Lung microvascular endothelial cell (primary cell): ENCODE results near the gene EDNRB. TPM values are rescaled to one million over a fixed set of nuclear protein-coding genes. Genes with fewer than 3 reads are reported as not detected.
"Not testable (repeated sequence)": the region's sequence is repeated elsewhere in the genome, so short reads cannot be mapped to it uniquely, and the experiment has no call there.

Source experiments
- DNase-seq, 2 donors: peaks; one replicate each; pipeline versions ENCODE4 v3.0.0 to v3.0.0-alpha.2; 2010; ENCODE audit warnings: low read depth in 2 of 2
- total RNA-seq: library from RNA; depleted of rRNA; stranded (reverse); fragments of >200 nt; gene quantifications from 2 replicates; pipeline ENCODE4 v1.2.1, GENCODE V29; 2014

EDNRB gene
- 93.5 and 211 TPM in 2 replicates for total RNA-seq

DNA sequence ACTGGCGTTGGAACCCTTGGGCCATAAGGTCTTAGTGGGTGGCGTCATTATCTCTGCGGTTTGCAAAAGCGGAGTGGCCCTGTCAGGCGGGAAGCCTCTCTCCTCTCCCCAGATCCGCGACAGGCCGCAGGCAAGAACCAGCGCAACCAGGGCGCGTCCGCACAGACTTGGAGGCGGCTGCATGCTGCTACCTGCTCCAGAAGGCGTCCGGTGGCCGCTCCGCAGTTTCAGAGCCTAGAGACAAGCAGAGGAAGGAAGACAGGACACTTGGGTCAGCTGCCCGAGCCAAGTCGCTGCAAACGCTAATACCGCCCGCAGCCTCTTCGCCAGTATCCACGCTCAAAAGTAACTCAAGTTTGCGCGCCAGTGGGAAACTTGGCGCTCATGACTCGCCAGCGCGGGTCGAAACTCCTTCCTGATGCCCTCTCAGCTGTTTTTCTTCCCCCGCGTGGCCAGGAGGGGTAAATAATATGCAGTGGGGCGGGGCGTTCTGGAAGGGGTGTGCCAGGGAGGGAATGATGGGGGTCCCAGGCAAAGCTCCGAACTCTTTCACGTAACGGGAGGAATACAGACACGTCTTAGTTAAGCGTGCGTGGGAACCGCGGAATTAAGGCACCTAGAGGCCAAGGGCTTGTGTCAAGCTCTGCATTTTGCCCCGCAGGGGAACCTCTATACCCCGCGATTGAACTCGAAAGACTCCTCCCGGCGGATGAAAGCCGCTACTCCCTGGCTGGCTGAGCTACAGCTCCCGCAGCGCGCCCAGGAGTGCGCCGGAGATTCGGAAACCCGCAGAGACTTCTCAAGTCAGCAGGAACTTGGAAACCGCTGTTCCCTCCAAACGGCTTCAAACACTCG is at the start of gene EDNRB:
TSS of gene EDNRB (minus strand) at position 441 of the 855 bp plus-strand sequence. CDS start at position 183, 258 bp downstream.
- peak; percentile 41 to 81 for DNase-seq

DNA sequence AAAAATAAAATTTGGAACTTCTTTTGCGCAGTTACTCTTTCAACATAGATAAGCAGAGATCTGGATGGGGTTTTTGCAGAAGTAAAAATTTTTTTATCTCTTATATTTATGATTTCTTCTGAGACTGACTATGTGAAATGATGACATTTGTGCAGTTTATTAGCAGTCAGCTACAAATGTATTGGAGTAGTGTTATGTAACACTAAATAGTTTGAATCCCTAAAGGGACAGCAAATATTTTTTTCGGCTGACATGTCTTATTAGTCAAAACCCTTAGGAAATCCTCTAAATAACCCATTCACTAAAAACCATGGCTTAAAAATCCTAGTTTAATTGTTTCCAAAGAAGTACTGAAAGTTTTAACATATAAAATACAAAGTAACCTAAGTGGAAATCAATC is 48.0 kb upstream of the EDNRB start:
- DNase-seq: no peak

- DNase-seq: no peak
Measured at GRCh38 chr13:77952737-77953136, 34.1 kb upstream of the EDNRB start.

- DNase-seq: no peak
Measured at GRCh38 chr13:77952276-77952675, 33.6 kb upstream of the EDNRB start.

DNA sequence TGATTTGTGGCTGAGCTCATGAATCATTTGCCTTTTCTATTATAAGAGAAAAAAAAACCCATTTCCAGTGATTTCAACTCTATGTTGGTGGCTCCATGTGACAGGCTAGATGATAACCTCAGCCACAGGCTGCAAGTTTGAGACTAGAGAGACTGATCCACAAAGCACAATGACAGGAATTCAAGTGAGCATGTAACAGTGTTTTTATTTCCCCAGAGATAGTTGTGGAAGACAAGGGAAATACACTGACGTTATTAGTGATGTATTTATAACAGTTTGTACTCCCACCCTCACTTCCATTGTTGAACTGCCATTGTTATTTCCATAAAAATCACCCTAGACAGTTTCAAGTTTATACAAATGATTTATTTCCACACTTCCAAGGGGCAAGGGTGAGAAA is 27.9 kb upstream of the EDNRB start:
- peak; percentile 42 to 94 for DNase-seq

DNA sequence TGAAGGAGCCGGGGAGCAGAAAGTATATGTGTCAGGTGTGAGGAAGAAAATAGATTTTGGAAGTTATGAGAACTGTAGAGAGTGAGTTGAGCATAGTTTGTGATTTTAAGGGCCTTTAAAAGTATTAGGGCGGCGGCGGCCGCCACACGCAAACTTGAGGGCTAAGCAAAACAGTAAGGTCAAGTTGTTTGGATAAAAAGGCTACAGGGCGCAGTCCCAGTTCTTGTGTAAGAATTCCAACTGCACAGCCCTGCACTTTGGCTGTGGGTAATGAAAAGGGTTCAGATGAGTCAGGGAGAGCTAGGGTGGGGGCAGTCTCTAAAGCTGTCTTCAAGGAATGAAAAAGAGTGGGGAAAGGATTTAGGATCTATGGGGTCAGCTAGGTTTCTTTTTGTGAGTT is 16.4 kb upstream of the EDNRB start:
- not testable (repeated sequence) for DNase-seq

GRCh38 chr13:77930430-77930829 is 11.8 kb upstream of the EDNRB start:
- DNase-seq: no peak

DNA sequence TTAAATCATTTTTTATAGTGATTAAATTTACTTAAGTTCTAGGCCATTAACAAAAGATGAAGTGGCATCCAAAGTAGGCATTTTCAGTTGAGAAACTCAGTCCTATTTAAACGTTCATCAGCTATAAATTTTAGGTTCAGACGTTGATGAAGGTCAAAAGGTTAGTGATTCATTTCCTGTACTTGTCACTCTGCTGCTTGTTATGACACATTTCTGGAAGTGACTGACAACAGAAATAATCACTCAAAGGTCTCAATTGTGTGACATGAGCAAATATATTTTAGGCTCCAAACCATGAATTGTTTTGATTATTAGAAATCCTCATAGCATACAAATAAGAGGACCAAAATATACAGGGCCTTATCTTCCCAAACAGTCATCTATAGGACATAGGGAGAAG is 10.3 kb upstream of the EDNRB start:
- DNase-seq: peak; percentile 74 to 83

GRCh38 chr13:77925616-77926015 is 7.0 kb upstream of the EDNRB start:
- no peak for DNase-seq

GRCh38 chr13:77919921-77920294 is 1.3 kb upstream of the EDNRB start:
- no peak for DNase-seq

DNA sequence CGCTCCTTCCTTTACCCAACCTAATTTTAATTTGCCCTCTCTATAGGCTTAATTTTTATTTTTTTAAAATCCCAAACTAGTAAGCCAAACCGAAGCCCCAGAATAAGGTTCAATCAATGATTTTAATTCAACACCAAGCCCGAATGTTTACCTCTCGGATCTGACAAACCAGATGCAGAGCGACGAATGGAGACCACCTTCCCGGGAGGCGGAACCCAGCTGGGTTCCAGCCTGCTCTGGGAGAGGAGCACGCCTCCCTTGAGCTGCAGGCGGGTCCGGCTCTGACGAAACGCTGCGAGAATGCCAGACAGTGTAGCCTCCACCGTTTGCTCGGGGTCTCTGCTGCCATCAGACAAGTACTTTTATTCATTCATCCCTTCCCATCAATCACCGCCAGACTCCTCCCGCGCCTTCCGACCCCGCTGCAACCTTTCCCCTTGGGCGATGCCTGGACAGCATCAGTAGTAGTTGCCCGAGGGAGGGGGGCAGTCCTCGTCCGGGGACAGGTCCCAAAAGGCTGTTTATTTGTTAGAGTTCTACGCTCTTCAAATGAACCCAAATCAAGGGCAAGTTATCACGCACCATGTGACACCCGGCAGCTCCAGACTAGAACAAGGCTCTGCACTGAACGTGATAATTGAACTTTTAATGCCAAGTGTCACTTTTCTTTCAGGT is 752 bp upstream of the EDNRB start:
- peak; percentile 36 to 81 for DNase-seq

DNA sequence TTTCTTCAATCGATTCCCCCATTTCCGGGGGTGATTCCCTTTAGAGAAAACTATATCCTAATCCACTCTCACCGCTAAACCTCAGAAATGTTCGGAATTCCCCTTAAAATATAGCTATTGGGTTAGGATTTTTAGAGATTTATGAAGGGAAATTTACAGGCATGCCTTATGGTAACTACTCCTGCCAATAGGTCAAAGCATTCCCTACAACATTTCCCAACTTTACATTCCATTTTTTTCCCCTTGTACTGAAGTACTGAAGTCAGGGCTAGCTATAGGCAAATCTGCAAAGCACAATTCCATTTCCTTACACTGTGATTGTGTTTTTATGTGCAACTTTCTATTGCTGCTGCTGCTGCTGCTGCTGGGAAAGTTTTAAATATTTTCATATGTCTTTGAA is 2.1 kb downstream of the EDNRB start:
- peak in 1 of 2 donors; percentile 53 for DNase-seq

DNA sequence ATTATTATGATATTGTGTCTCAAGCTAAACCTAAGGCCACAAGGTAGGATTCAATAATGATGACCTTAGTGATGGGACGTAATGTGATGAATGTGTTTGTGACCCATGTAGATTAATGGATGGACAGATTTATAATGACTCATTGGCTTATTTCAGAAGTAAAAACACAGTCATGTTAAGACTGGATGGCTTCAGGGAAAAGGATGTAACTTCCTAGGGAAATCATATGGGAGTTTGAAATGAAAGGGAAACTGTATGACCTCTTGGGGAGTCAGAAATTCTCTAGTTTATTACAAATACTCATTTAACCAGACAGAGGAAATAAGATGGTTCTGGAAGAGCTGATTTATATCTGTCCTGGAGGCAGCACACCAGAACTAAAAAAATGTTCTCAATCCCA is 2.9 kb downstream of the EDNRB start:
- DNase-seq: peak; percentile 5 to 58

GRCh38 chr13:77913003-77913402 is 5.6 kb downstream of the EDNRB start:
- DNase-seq: no peak

DNA sequence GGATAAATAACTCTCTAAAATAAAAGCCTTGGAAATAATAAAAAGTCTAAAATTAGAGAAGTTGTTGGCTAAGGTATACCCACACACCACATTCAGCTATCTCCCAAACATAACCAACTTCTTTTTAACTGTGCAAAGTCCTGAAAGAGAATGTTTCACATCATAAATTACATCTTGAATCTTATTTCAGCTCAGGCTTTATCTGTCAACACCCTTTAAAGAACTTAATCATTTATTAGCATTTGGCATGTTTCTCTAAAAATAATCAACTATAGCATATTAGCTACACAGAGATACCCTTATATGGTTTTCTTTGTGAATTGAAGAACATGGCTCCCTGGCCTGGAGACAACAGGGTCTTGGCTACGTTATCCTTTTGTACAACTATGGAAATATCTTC is 6.9 kb downstream of the EDNRB start:
- no peak for DNase-seq

DNA sequence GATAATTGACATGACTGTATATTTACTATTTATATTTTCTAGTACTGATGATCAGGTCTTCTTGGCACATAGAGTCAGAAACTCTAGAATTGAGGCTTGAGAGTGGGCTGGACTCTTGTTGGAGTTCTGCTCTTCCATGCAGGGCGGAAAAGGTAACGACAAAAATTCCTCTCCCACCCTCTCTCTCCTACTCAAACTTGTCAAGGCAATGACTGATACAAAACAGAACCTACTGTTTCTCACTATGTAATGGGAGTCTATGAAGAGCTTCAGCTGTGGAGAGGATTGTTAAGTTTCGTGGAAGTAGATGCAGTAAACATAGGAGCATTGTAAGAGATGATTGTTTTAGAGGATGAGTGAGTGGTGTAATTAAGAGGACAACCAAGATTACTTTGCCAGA is 8.8 kb downstream of the EDNRB start:
- no peak for DNase-seq

GRCh38 chr13:77908531-77908930 is 10.1 kb downstream of the EDNRB start:
- no peak for DNase-seq

GRCh38 chr13:77907666-77908341 is 10.8 kb downstream of the EDNRB start:
- peak; percentile 85 to 99 for DNase-seq

DNA sequence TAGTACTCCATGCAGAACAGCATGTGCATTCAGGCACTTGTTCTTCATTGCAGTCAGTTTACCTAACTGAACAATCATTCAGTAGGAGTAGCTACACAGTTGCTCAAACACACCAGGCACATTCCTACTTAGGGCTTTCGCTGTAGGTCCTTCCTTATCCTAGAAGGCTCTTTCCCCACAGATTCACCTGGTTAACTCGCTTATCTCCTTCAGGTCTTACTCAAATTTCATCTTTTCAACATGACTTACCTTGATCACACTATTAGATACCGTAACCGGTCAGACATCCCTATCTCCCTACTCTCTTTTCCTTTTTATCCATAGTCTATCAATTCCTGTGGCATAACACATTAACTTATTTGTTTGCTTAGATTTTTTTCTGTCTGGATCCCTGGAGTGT is 14.6 kb downstream of the EDNRB start:
- no peak for DNase-seq

GRCh38 chr13:77903435-77903834 is 15.2 kb downstream of the EDNRB start:
- DNase-seq: no peak

GRCh38 chr13:77902319-77902963 is 16.2 kb downstream of the EDNRB start:
- DNase-seq: no peak

DNA sequence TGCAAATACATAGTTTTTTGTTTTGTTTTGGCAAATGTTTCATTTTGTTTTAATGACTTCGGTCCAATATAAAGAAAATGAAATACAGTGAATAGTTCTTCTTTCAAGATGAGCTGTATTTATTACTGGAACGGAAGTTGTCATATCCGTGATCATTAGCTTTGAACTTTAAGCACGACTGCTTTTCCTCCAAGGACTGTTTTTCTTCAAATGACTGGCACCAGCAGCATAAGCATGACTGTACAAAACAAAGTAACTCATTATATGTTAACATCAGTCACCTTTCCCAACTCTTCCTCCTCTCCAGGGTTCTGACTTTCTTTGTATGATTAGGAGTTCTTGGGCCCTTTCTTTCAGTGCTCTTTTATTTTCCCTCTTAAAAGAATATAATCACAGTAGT is 20.5 kb downstream of the EDNRB start:
- peak; percentile 66 to 95 for DNase-seq
